ENCODE measurements around the gene NKX1-1. TPM values are rescaled to one million over a fixed set of nuclear protein-coding genes. Genes with fewer than 3 reads are reported as not detected.
A peak's percentile ranks its signal among the peaks of the same experiment; 100 is the strongest.

Gene NKX1-1
- total RNA-seq, 1 experiment from 2014 or later = not detected

GRCh38 chr4:1358421-1359143 is 47.7 kb downstream of the NKX1-1 start:
- in situ Hi-C loops (cut with HindIII; ENCODE audit: low pct_unique_long_range_greater_than_20kb, low sequenced_read_pairs) = no loop called here
- DNase-seq (ENCODE audit: low read depth, low spot score) = no peak

GRCh38 chr4:1357356-1358248 is 48.6 kb downstream of the NKX1-1 start:
- in situ Hi-C loops (cut with HindIII; ENCODE audit: low pct_unique_long_range_greater_than_20kb, low sequenced_read_pairs) = no loop called here
- no peak for DNase-seq (ENCODE audit: low read depth, low spot score)

GRCh38 chr4:1356181-1356998 is 49.9 kb downstream of the NKX1-1 start:
- peak; percentile 62 for DNase-seq (ENCODE audit: low read depth, low spot score)
- in situ Hi-C loops (cut with HindIII; ENCODE audit: low pct_unique_long_range_greater_than_20kb, low sequenced_read_pairs) = no loop called here

GRCh38 chr4:1355378-1355777 is 50.9 kb downstream of the NKX1-1 start:
- DNase-seq (ENCODE audit: low read depth, low spot score) = no peak
- in situ Hi-C loops (cut with HindIII; ENCODE audit: low pct_unique_long_range_greater_than_20kb, low sequenced_read_pairs) = no loop called here

- in situ Hi-C loops (cut with HindIII; ENCODE audit: low pct_unique_long_range_greater_than_20kb, low sequenced_read_pairs) = no loop called here
- no peak for DNase-seq (ENCODE audit: low read depth, low spot score)
These were observed 51.3 kb downstream of the NKX1-1 start for GRCh38 chr4:1354983-1355275.

- DNase-seq (ENCODE audit: low read depth, low spot score) = no peak
- in situ Hi-C loops (cut with HindIII; ENCODE audit: low pct_unique_long_range_greater_than_20kb, low sequenced_read_pairs) = no loop called here
These were observed 51.9 kb downstream of the NKX1-1 start for GRCh38 chr4:1354136-1354982.

GRCh38 chr4:1353186-1354055 is 52.8 kb downstream of the NKX1-1 start:
- in situ Hi-C loops (cut with HindIII; ENCODE audit: low pct_unique_long_range_greater_than_20kb, low sequenced_read_pairs) = no loop called here
- no peak for DNase-seq (ENCODE audit: low read depth, low spot score)

Other genes starting within 250 kb of the NKX1-1 start
- 0.80 and 1.1 TPM in 2 replicates for gene SPON2, start 233.9 kb downstream of the NKX1-1 start, total RNA-seq (2014; rRNA removed; shearing (Covaris generic))
- gene CTBP1, start 157.3 kb downstream of the NKX1-1 start, total RNA-seq (2014; rRNA removed; shearing (Covaris generic)) = 87.3 and 88.6 TPM in 2 replicates
- 45.5 and 52.1 TPM in 2 replicates for gene MAEA, start 116.6 kb downstream of the NKX1-1 start, total RNA-seq (2014; rRNA removed; shearing (Covaris generic))
- gene UVSSA, start 59.2 kb downstream of the NKX1-1 start, total RNA-seq (2014; rRNA removed; shearing (Covaris generic)) = 6.0 and 7.3 TPM in 2 replicates

Data from SK-MEL-5 (cell line).